GM21447 (cell line): ENCODE data around the gene SYCN.
A peak's percentile ranks its signal among the peaks of the same experiment; 100 is the strongest.
"Not testable (repeated sequence)": the region's sequence is repeated elsewhere in the genome, so short reads cannot be mapped to it uniquely, and the experiment has no call there.

Source experiments
- ATAC-seq: cut with Tn5 transposase; IDR thresholded peaks from one replicate; pipeline ENCODE4 v1.9.1; 2021; ENCODE audit not compliant: unreplicated experiment

SYCN gene

DNA sequence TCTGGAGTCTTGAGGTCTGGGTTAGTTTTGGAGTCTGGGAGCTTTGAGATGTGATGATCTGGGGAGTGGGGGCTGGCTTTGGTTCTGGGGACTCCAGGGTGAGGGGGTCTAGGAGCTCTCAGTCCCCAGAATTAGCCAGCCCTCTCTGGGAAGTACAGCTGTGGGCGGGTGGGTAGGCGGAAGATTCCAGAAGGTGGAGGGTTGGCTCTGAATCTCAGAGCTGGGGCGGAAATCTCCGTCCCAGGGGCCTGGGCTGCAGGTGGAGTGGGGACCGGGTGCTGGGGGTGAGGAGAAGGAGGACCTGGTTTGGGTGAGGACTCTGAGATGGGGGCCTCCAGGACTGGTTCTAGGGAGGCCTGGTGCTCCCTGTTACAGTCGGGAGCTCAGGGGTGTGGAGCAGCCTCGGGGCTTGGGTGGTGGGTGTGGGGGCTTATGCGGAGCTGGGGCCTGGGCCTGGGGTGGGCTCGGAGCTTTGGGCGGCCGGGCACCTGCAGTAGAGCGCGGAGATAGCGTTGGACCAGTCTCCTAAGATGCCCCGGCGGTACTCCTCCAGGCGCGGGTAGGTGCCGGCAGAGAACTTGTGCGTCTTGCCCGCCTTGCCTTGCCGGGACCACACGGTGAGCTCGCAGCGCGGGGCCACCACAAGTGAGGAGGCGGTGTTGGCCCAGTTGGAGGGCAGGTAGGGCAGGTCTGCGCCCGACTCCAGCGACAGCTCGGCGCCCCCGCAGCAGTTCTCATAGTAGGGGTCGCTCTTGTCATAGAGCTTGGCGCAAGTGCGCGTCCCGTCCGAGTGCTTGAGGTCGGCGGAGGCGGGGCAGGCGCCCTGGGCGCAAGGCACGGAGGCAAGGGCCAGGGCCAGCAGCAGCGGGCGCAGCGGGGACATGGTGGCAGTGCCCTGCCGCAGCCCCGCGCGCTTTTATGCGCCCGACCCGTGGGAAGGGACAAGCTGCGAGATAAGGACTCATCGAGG, at the start of gene SYCN:
Gene SYCN (minus strand): TSS at position 892 of the 970 bp plus-strand sequence. CDS start 9 bp downstream, at position 883.
- no peak for ATAC-seq

DNA sequence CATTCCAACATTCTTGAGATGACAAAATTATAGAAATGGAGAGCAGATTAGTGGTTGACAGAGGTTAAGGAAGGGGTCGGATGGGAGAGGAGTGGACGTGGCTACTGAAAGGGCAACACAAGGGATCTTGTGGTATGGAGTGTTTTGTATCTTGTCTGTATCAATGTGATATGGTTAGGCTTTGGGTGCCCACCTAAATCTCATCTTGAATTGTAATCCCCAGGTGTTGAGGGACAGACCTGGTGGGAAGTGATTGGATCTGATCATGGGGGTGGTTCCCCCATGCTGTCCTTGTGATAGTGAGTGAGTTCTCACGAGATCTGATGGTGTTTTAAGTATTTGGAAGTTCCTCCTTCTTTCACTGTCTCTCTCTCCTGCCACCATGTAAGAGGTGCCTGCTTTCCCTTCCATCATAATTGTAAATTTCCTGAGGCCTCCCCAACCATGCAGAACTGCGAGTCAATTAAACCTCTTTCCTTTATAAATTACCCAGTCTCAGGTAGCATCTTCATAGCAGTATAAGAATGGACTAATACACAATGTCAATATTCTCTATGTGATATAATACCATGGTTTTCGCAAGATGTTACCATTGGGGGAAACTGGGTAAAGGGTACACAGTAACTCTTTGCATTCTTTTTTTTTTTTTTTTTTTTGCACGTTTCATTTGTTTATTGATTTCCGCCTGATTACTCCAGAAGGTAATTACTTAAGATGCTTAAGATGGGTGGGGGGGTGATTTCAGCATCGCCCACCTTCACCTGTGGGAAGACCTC, 49.5 kb upstream of the SYCN start:
- no peak for ATAC-seq

DNA sequence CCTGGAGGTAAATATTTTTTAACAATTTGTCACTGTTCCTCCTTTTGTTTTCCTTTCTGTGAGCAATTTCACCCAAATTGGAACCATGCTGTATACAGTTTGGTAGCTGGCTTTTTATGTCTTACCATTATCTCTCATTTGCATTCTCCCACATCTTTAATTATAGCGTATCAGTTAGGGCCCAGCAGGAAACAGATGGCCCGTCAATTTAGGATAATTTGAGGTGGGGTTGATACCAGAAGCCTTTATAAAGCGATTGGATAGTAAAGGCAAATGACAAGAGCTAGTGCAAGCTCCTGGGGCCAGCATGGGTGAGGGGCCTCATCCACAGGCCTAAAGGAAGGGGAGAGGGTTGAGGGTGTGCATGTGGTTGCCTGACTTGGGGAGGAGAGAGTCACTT, 48.4 kb upstream of the SYCN start:
- ATAC-seq, result no peak

- no peak for ATAC-seq
Measured at GRCh38 chr19:39251846-39252245, 47.8 kb upstream of the SYCN start.

DNA sequence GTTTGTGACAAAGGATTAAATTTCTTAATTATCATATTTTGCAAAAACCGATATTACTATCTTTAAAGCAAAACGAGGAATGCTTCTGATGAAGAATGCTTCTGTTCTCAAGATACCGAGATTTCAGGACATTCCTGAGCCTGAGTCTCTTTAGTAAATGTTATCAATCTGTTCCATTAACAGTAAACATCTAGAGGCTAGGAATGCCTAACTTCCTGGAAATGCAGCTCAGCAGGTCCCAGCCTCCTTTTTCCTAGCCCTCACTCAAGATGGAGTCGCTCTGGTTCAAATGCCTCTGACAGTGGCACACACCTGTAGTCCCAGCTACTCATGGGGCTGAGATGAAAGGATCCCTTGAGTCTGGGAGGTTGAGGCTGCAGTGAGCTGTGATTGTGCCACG, 47.0 kb upstream of the SYCN start:
- ATAC-seq, result no peak

- no peak for ATAC-seq
Measured at GRCh38 chr19:39248806-39249205, 44.7 kb upstream of the SYCN start, which contains the start of gene IFNL4. TSS of gene IFNL4 (minus strand) at chr19:39248856.

GRCh38 chr19:39247701-39248664, 43.9 kb upstream of the SYCN start:
- ATAC-seq, result no peak

DNA sequence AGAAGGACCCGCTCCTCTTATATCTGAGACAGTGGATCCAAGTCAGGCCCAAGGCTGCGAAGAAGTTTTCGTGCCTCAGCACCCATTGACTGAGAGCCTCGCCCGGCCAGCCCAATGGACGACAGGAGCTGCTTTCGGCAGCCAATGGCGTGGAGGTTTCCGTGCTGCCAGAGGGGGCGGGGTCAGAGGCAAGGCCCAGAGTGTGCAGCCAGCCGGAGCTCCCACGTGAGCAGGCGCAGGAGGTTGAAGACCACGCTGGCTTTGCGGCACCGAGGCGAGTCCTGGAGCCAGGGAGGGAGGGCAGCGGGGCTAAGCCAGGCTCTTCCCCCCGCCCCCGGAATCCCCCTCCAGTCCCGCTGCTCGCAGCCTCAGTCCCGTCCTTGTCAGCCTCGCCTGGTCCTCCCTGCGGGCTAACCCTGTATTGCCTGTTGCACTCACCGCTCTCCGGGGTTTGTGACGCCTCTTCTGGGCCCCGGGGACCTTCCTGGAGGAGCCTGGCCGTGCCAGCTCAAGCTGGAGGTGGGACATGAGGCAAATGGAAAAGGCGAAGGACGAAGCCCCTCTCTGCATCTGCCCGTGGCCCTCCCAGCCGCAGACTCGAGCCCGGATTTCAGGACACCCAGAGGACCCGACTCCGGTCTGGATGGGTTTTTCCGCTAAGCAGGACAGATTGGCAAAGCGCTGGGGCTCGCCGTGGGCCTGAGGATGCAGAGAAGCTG, 43.0 kb upstream of the SYCN start:
- no peak for ATAC-seq

GRCh38 chr19:39245166-39245565, 41.1 kb upstream of the SYCN start:
- ATAC-seq, result not testable (repeated sequence)

DNA sequence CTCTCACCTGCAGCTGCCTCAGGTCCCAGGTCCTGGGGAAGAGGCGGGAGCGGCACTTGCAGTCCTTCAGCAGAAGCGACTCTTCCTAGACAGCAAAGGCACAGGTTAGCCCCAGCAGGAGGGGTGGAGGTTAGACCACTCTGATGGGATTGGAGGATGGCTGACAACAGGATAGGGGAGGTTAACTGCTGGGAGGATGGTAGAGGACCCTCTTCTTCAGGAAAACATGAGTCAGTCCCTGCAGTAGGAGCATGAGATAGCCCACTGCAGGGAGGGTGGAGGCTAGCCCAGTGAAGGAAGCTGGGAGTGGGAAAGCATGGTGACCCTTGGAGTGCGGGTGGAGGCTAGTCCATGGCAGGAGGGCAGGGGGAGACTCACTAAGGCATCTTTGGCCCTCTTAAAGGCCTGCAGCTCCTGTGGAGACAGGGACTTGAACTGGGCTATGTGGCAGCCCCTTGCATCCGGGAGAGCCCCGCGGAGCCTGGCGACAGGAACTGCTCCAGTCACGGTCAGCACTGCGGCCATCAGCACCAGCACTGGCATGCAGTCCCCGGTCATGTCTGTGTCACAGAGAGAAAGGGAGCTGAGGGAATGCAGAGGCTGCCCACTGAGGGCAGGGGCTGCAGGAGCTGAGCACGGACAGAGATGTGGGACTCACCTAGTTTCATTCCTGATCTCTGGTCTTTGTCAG, 40.5 kb upstream of the SYCN start, which contains the start of gene IFNL3:
Gene IFNL3 (minus strand): TSS at position 597 of the 691 bp plus-strand sequence. CDS start 39 bp downstream, at position 558.
- not testable (repeated sequence) for ATAC-seq

DNA sequence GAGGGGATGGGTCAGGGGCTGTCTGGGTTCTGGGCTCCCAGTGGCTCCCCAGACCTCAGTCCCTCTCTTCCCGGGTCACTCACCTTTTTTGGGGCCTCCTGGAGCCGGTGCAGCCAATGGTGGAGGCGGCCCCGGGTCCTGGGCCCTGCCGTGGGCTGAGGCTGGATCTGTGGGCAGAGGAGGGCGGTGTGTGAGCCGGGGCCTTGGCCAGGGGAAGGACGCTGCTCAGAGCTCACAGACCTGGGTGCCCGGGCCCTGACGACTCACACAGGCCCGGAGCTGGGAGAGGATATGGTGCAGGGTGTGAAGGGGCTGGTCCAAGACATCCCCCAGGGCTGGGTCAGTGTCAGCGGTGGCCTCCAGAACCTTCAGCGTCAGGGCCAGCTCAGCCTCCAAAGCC, 39.7 kb upstream of the SYCN start:
- ATAC-seq, result not testable (repeated sequence)

GRCh38 chr19:39240421-39240820, 36.4 kb upstream of the SYCN start:
- ATAC-seq, result no peak

- ATAC-seq, result no peak
Measured at GRCh38 chr19:39238944-39239343, 34.9 kb upstream of the SYCN start.

DNA sequence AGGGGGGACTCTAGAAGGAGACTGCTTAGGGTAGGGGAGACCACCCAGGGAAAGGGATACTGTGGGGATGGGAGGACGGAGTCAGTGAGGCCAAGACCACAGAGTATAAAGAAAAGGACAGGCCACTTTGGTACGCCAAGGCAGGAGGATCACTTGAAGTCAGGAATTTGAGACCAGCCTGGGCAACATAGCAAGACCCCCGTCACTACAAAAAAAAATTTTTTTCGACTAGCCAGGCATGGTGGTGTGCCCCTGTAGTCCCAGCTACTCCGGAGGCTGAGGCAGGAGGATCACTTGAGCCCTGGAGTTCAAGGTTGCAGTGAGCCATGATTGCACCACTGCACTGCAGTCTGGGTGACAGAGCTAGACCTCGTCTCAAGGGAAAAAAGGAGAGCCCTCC, 34.1 kb upstream of the SYCN start:
- ATAC-seq, result no peak

GRCh38 chr19:39237200-39238184, 33.4 kb upstream of the SYCN start:
- peak; percentile 73 for ATAC-seq

DNA sequence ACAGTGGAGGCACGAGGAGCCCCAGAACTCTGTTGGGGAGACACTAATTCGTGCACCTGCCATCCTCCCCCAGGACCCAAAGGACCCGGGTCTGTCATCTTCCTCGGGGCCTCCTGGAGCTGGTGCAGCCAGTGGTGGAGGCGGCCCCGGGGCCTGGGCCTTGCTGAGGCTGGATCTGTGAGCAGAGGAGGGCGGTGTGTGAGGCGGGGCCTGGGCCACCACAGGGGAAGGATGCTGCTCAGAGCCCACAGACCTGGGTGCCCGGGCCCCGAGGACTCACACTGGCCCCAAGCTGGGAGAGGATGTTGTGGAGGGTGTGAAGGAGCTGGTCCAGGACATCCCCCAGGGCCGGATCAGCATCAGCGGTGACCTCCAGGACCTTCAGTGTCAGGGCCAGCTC, 32.5 kb upstream of the SYCN start:
- ATAC-seq, result no peak

DNA sequence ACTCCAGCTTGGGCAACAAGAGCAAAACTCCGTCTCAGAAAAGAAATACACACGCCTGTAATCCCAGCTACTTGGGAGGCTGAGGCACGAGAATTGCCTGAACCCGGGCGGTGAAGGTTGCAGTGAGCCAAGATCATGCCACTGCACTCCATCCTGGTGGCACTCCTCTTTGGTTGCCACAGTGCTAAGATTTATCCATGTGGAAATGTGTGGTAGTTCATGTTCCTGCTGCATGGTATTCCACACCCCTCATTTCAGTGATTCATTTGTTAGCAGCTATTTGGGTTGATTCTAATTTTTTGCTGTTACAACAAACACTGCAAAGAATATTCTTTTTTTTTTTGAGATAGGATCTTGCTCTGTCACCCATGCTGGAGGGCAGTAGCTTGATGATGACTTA, 28.6 kb upstream of the SYCN start:
- ATAC-seq, result no peak

DNA sequence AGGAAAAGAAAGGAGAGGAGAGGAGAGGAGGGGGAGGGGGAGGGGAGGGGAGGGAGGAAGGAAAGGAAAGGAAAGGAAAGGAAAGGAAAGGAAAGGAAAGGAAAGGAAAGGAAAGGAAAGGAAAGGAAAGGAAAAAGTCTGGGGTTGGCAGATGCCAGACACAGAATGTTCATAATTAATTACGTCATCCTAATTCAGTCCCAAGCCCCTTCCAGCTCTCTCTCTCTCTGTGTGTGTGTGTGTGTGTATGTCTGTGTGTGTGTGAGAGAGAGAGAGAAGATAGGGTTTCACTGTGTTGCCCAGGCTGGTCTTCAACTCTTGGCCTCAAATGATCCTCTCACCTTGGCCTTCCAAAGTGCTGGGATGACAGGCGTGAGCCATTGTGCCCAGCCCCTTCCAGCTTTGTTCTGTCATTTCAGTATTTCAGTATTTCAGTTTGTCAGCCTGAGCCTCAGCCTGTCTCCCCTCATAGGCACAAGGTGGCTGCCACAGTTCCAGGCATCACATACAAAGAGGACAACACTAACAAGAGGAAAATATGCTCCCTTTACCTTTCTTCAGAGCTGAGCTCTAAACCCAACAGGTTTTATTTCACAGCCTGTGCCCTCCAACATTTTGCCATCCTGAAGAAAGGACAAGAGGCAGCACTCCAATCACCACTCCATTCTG, 26.2 kb upstream of the SYCN start:
- ATAC-seq, result no peak
